Panc1 (cell line): ENCODE measurements around the gene TTC9C. TPM values are rescaled to one million over a fixed set of nuclear protein-coding genes. Genes with fewer than 3 reads are reported as not detected.

Source experiments
- ATAC-seq: fragments of 200-7000 bp; cut with Tn5 transposase; 2 replicates; pipeline ENCODE4 v1.9.1; 2020; ENCODE audit warnings: mild to moderate bottlenecking, moderate library complexity
- BruUV-seq: library from RNA; stranded (reverse); fragments of 400-500 nt; replicated peaks from 2 replicates; lab custom pipeline; 2021; lab: Mats Ljungman, UMichigan
- CTCF ChIA-PET: fragments of 300-600 bp; sonication (Branson Sonifier 250); formaldehyde crosslinking; loops from one replicate; lab custom pipeline; 2022; ENCODE audit warnings: antibody characterized with exemption; lab: Charles Lee
- POLR2A ChIA-PET: fragments of 300-600 bp; sonication (Branson Sonifier 250); formaldehyde crosslinking; loops from one replicate; lab custom pipeline; 2022; ENCODE audit warnings: antibody characterized with exemption; lab: Charles Lee
- DNase-seq: peaks from one replicate; pipeline ENCODE4 v3.0.0-alpha.2; 2010; ENCODE audit warnings: low read depth, low spot score
- H3K27ac ChIP-seq: 2 replicates; pipeline ENCODE4 v1.5.1; 2011; ENCODE audit warnings: mild to moderate bottlenecking, low read length, inconsistent platforms
- H3K27me3 ChIP-seq: fragments of 200-500 bp; sonication (Bioruptor generic); 2 replicates; pipeline ENCODE4 v1.6.0; 2014; ENCODE audit warnings: low read length, inconsistent platforms; ENCODE audit not compliant: control insufficient read depth, insufficient read depth
- H3K36me3 ChIP-seq: fragments of 200-500 bp; sonication (Bioruptor generic); 2 replicates; pipeline ENCODE4 v1.5.1; 2014; ENCODE audit warnings: inconsistent platforms, mild to moderate bottlenecking, low read length, moderate library complexity; ENCODE audit not compliant: control insufficient read depth, insufficient read depth
- H3K4me1 ChIP-seq: 2 replicates; pipeline ENCODE4 v1.5.1; 2011; ENCODE audit warnings: inconsistent platforms, mild to moderate bottlenecking, low read length, moderate library complexity; ENCODE audit not compliant: control insufficient read depth, insufficient read depth
- H3K4me3 ChIP-seq, 2 experiments: 2 replicates each; pipeline ENCODE4 v1.5.1; 2011 to 2012; ENCODE audit warnings: low read depth in 2 of 2, low read length in 2 of 2, mild to moderate bottlenecking in 2 of 2, inconsistent platforms in 1 of 2, moderate library complexity in 1 of 2
- H3K9me3 ChIP-seq: fragments of 200-500 bp; sonication (Bioruptor generic); 2 replicates; pipeline ENCODE4 v1.5.1; 2014; ENCODE audit warnings: low read depth, mild to moderate bottlenecking, inconsistent platforms, low read length, moderate library complexity; ENCODE audit not compliant: control insufficient read depth, insufficient read depth
- CTCF ChIP-seq: fragments of 450-650 bp; IDR thresholded peaks from 2 replicates; pipeline ENCODE4 v1.5.1; 2017; ENCODE audit warnings: mild to moderate bottlenecking
- POLR2AphosphoS5 ChIP-seq: IDR thresholded peaks from 2 replicates; pipeline ENCODE4 v1.6.1; 2012; ENCODE audit warnings: mild to moderate bottlenecking, low read depth, low read length, moderate library complexity
- REST ChIP-seq, 2 experiments: IDR thresholded peaks; 2 replicates each; pipeline ENCODE4 v1.6.1; 2011 to 2012; ENCODE audit warnings: low read depth in 2 of 2, control low read depth in 1 of 2, low read length in 1 of 2, mild to moderate bottlenecking in 1 of 2, moderate library complexity in 1 of 2; ENCODE audit not compliant: insufficient read depth in 1 of 2
- SIN3A ChIP-seq: IDR thresholded peaks from 2 replicates; pipeline ENCODE4 v1.6.1; 2012; ENCODE audit warnings: low read depth, mild to moderate bottlenecking, low read length, moderate library complexity, borderline replicate concordance; ENCODE audit not compliant: insufficient read depth
- TCF7L2 ChIP-seq: IDR thresholded peaks from 2 replicates; pipeline ENCODE4 v1.6.1; 2011; ENCODE audit warnings: mild to moderate bottlenecking, low read depth, low read length, inconsistent platforms
- in situ Hi-C: cut with HindIII; loops from 2 replicates; pipeline ENCODE4 v1.10.0; 2016; ENCODE audit warnings: low sequenced_read_pairs, low pct_unique_long_range_greater_than_20kb
- intact Hi-C: fragments of 100-400 bp; cut with micrococcal nuclease; formaldehyde crosslinking; loops from one replicate; pipeline ENCODE4 v1.10.0; 2022; ENCODE audit not compliant: unreplicated experiment
- total RNA-seq: library from RNA; stranded (reverse); gene quantifications from one replicate; pipeline ENCODE4 v1.2.1, GENCODE V29; 2021; ENCODE audit not compliant: unreplicated experiment

The TTC9C gene
- total RNA-seq, 1 experiment from 2014 or later = 39.4 TPM

GRCh38 chr11:62726915-62727164 lies 1.4 kb upstream of the TTC9C start:
- in situ Hi-C loops (no loop called here), intact Hi-C loops (no loop called here)
- TF ChIP-seq POLR2AphosphoS5 (no peak), SIN3A (no peak), CTCF (no peak), REST (IDR thresholded peaks at IDR 0.05; ENCODE audit: insufficient read depth in 1 of 2, low read depth in 2 of 2, low read length in 1 of 2) (no peak), TCF7L2 (no peak)
- peak overlapping the region; percentile 68 to 100 for H3K4me3 ChIP-seq
- H3K4me1 ChIP-seq = peaks cover 9% of the 10 kb centered on the region
- DNase-seq = no peak
- H3K27ac ChIP-seq = peak overlapping the region; percentile 92; the same call in 1 of the 2 replicates
- no peaks in the 10 kb centered on the region for H3K9me3 ChIP-seq
- H3K27me3 ChIP-seq = no peaks in the 10 kb centered on the region
- ChIA-PET CTCF (interaction anchor here (0.6 to 0.9 kb wide), 2 partner anchors 29 to 44 kb away, joined by 3 to 4 read pairs; partner anchors contain the start of gene TAF6L), POLR2A (interaction anchor here (0.6 to 2.4 kb wide), 3 partner anchors 27 to 114 kb away, joined by 3 to 7 read pairs (median 7); partner anchors contain the start of genes C11orf98, CSKMT and ZBTB3)
- BruUV-seq = no TSS peak
- peak; percentile 12 for ATAC-seq
- peaks cover 33% of the 10 kb centered on the region for H3K36me3 ChIP-seq

- peak within 1 kb of the TSS; percentile 68 to 100 for H3K4me3 ChIP-seq
- DNase-seq (peak; percentile 87), ATAC-seq (peak; percentile 91)
- H3K4me1 ChIP-seq = peaks cover 9% of the 10 kb centered on the region
- peak within 1 kb of the TSS; percentile 99 for H3K27ac ChIP-seq
- in situ Hi-C loops (no loop called here), intact Hi-C loops (no loop called here)
- no TSS peak for BruUV-seq
- peak; percentile 89; the same call in 1 of the 2 replicates for TF ChIP-seq SIN3A
- TF ChIP-seq REST (IDR thresholded peaks at IDR 0.05; ENCODE audit: insufficient read depth in 1 of 2, low read depth in 2 of 2, low read length in 1 of 2) = no peak
- TF ChIP-seq POLR2AphosphoS5 = peak; percentile 89
- TF ChIP-seq TCF7L2 = peak; percentile 71
- no peak for TF ChIP-seq CTCF
- no peaks in the 10 kb centered on the region for H3K27me3 ChIP-seq
- no peaks in the 10 kb centered on the region for H3K9me3 ChIP-seq
- ChIA-PET CTCF (interaction anchor here (0.6 to 0.9 kb wide), 4 partner anchors 30 to 139 kb away, joined by 3 to 6 read pairs (median 4); partner anchors contain the start of gene TAF6L), POLR2A (interaction anchor here (0.6 to 2.4 kb wide), 5 partner anchors 16 to 114 kb away, joined by 3 to 7 read pairs (median 6); partner anchors contain the start of genes C11orf98, CSKMT, TAF6L and ZBTB3)
- H3K36me3 ChIP-seq = peaks cover 28% of the 10 kb centered on the region
These were observed 968 bp upstream of the TTC9C start, which contains the start of gene HNRNPUL2 for GRCh38 chr11:62727165-62727871. Gene HNRNPUL2 (minus strand): TSS chr11:62727457. CDS start chr11:62727156, 301 bp downstream.
